CD4-positive, alpha-beta T cell treated with Interleukin-2 at 100 ng/mL for 4 hours (primary cell): Measurements from ENCODE around the gene MGAT4C.

Experiments
- DNase-seq: peaks from one replicate; pipeline ENCODE4 v3.0.0-alpha.2; 2020; ENCODE audit warnings: low spot score

The MGAT4C gene

DNA sequence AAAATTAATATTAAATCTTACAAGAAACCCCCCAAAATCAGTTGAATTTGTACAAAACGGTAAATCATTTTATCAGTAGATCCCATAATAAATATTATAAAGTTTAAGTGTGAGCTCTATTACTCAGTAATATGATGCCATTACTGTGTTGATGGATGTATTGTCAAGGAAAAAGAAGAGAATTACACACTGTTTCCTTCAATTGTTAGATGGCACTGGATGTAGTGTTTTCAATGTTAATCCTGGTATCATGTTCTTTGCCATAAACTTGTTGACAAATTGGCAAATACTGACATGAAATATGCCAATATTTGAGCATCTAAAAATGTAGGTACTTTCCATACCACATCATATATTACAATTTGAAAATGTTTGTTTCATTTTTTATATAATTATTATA lies 280.5 kb downstream of the MGAT4C start:
- DNase-seq: no peak

DNA sequence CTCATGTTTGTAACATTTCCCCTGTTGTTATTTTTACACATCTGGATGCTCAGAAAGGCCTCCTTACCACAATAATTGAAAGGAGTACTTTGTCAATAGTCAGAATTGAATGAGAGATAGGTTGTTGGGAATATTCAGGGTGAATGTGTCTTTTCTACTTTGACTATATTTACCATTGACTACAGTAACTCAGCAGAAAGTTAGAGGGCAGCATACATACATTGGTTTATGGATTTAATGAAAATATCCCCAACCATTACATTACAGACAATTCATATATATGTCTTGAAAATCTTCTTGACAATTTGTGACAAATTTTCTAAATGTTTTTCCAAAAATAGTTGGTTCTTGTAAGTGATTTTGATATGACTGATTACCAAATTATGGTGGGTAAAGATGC lies 284.4 kb downstream of the MGAT4C start:
- no peak for DNase-seq

DNA sequence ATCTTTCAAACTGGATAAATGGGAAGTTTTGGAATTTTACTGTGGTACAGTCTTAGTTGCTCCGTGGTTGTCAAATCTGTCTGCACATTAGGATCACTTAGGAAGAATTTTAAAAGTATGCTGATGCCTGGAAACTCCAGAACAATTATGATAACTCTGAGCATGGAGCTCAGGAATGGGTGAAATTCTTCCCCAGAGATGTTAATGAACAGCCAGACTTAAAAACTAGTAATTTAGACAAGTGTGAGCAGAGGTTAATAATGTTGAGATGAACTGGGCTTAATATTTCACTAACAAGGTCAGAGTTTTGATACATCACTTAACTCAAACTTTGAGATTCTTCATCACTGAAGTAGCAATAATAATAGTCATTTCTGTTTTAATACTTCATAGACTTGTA lies 287.6 kb downstream of the MGAT4C start:
- DNase-seq: no peak

DNA sequence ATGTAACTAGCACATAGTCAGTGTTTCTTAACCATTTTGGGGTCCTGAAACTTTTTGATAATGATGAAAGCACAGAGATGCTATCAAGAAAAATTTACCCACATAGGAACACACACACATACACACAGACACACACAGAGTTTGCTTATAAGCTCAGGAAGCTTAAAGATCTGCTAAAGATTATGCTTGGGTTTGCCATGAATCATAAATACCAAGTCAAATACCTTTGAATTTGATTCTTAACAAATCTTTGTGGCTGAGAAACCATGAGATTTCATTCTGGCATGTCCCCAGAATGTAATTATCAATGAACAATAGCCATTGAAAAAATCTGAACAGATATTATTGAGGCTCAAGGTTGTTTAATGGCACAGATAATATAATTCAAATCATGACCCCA lies 292.9 kb downstream of the MGAT4C start:
- DNase-seq: no peak

DNA sequence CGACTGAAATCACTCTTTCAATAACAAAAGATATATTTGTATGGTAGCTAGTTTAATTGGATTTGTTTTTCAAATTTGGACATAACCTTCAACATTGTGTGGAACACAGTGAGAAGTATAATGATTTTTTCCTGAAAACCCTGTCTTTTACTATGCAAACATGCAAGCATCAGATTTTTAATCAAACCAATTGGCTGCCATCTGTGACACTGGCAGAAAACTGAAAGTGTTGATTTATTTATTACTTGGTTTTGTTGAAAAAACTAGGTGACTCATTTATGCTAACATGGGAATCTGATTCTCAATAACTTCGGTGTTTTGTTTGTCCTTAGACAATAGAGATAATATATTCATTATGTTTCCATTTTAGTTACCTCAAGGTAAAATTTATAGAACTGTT lies 300.1 kb downstream of the MGAT4C start:
- no peak for DNase-seq

DNA sequence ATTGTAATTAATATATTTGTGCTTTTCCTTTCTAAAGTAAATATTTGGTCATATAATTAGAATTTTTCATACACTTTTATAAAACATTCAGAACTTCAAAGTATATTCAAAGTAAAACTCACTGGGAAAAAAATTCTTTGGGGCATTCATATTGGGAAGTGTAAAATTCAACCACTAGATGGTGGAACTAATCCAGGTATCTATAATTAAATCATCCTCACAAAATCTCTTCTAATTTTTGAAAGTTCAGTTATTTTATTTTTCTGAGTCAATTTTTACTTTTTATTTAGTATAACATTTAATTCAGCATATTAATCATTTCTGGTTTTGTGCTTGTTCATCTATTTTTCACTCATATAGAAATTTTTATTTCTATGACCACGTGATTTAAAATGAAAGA lies 301.1 kb downstream of the MGAT4C start:
- no peak for DNase-seq

DNA sequence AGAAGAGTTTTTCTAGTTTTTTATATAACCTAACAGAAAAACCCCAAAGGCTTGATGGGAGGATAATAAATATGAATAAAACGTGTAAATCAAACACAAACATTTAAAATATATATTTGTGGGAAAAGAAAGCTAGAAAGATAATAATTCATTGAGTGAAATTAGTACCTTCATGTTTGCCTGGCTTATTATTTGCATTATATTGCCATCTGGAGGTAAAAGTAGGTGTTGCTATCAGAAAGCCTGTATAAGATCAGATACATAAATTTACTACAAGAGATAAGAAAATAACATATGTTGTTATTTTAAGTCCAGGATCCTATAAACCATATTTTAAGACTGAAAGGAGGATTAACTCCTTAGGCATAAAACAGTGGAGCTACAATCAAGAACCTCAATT lies 304.4 kb downstream of the MGAT4C start:
- no peak for DNase-seq

DNA sequence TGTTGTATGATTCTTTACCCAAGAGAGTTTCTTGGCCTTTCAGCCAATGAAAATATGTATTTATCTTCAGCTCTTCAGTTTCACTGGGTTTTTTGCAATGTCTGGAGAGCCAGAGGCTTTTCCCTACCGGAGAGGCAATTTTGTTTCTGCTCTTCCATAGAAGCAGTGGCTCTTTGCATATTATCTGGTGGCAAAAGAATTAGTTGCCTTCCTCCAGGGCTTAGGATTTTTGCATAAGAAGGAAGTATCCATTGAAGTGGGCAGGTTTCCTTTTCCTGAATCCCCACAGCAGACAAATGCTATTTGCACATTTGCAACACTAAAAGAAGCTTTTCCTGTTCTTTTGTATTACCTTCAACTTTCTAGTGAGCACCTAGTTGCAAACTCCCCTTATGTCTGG lies 306.9 kb downstream of the MGAT4C start:
- DNase-seq: no peak

DNA sequence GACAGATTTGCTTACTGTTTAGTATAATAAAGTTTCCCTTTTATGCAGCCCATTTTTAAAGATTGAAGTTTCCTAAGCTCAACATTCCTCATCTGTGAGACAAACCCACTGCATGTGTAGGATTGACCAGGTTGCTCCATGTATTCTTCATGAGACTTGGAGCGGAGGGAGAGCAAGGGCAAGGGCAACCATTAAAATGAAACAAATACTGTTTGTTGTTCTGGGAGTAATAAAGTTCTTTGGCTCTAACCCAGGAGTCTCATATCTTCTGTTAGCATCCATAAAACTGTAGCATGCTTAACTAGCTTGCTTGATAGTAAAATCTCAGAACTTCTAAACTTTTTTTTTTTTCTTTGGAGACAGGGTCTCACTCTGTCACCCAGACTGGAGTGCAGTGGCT lies 307.9 kb downstream of the MGAT4C start:
- no peak for DNase-seq

DNA sequence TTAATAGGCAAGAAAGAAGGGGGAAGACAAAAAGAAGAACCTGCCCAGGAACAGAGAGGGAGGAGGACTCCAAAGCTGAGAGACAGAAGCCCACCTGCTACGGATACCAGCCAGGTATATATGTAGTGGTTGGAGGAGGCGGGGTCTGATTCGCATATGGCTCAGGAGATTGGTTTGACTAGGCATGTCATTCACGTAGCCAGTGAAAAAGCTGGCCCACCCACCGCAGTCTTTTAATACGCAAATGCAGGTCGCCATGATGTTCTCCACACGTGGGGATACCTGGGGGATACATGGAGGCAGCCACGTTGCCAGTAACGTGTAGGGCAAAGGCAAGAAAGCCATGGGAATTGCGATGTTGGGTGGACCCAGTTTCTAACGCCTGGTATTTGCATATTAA lies 308.9 kb downstream of the MGAT4C start:
- no peak for DNase-seq

DNA sequence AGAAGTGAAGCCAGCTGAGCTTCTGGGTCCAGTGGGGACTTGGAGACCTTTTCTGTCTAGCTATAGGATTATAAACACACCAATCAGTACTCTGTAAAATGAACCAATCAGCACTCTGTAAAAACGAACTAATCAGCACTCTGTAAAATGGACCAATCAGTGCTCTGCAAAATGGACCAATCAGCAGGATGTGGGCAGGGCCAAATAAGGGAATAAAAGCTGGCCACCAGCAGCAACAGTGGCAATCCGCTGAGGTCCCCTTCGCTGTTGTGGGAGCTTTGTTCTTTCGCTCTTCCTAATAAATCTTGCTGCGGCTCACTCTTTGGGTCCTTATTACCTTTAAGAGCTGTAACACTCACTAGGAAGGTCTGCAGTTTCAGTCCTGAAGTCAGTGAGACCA lies 309.8 kb downstream of the MGAT4C start:
- no peak for DNase-seq

DNA sequence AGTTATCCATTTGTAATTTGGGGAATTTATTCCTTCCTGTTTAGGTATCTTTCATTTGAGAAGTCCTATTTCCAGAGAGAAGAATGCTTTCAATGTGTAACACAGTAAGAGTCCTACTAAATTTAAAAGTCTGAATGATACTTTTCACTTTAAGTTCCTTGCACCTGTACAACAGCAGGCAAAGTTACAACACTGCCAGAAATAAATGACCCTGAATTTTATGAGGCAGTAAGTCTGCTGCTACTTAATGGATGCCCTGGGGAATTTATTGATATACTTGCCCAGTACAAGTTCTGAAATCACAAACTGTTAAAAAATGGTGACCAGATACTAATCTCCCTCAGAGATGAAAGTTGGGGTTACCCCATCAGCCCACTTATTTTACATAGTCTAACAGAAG lies 329.0 kb downstream of the MGAT4C start:
- no peak for DNase-seq

DNA sequence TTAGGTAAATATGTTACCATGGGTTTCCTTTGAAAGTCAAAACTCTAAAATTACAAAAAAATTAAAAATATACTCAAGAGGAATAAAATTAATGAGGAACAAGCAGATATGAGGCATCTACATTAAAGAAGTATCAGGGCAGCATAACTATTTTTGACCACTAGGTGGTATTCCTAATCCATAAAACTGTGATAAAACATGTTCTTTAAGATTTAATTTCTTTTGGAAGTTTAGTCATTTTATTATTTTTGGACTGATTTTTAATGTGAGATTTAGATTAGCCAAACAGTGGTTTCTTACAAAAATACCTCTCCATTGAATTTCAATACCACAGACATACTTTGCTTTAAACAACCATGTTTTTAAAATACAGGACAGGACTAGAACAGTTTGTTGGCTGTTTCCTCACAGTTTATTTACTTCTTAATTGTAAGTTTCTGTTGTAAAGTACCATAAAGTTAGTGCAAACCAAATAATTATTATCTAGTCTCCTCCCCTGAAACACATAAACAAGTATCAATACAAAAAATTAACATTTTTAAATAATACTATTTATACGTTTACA lies 332.3 kb downstream of the MGAT4C start:
- no peak for DNase-seq

DNA sequence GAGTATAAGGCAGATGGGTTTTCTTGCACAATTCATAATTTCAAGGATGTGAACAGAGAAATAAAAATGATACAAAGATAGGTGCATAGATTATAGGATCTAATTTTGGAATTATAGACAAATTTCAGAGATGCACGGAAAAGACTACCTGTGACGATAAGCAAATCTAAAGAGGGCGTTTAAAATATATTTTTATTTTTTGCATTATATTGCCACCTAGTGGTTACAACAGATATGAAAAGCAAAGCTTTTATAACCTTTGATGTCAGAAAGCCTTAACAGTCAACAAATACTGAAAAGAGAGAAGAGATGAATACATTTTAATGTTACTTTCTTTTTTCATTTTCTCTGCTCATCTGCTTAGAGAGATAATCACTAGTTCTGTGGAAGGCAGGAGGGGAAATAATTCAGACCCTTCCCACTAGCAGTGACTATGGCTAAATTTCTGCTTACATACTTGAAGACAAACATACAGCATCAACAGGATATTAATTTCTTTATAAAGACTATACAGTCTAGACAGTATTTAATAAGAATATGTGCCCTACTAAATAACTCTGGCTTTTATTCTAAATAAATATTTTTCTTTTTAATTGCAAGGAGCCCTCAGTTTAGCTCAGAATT lies 335.8 kb downstream of the MGAT4C start:
- DNase-seq: peak; percentile 5
